OCI-LY3 (cell line): ENCODE data around the gene UNC13B.

Source experiments
- EZH2phosphoT487 ChIP-seq: fragments of 200-600 bp; shearing (Covaris generic); IDR thresholded peaks from 2 replicates; pipeline ENCODE4 v1.6.1; 2018; ENCODE audit warnings: antibody characterized with exemption, mixed run types, low read depth
- TF ChIP-seq, protein P1 (sequence below): fragments of 200-600, 300-600 bp; sonication (generic); IDR thresholded peaks from 2 replicates; pipeline ENCODE4 v1.5.1; 2014; ENCODE audit warnings: antibody characterized with exemption, low read length, low read depth

DNA sequence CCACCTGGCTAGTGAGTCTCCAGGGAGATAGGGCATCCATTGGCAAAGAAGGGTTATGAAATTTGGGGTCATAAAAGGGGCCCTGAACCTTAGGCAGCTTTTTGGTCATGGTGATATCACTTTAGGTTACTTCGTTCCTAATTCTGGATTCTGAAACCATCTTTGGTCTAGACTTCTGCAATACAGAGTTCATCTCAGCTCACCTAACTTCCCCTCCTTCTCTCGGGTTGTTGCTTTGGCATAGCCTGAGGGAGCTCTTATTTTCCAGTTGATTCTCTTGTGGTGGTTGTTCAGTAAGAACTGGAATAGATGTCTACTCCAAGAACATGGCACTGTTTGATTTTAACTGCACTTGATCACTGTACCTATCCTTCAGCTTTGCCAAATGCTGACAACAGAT is 179.2 kb downstream of the UNC13B start:
- TF ChIP-seq, protein P1, sequence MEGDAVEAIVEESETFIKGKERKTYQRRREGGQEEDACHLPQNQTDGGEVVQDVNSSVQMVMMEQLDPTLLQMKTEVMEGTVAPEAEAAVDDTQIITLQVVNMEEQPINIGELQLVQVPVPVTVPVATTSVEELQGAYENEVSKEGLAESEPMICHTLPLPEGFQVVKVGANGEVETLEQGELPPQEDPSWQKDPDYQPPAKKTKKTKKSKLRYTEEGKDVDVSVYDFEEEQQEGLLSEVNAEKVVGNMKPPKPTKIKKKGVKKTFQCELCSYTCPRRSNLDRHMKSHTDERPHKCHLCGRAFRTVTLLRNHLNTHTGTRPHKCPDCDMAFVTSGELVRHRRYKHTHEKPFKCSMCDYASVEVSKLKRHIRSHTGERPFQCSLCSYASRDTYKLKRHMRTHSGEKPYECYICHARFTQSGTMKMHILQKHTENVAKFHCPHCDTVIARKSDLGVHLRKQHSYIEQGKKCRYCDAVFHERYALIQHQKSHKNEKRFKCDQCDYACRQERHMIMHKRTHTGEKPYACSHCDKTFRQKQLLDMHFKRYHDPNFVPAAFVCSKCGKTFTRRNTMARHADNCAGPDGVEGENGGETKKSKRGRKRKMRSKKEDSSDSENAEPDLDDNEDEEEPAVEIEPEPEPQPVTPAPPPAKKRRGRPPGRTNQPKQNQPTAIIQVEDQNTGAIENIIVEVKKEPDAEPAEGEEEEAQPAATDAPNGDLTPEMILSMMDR: no peak
- no peak for TF ChIP-seq EZH2phosphoT487
